PC-9 (cell line): ENCODE data around the gene TMEM255A.

Experiments
- CTCF ChIP-seq: fragments of 200-600 bp; sonication (generic); conservative IDR thresholded peaks from 2 replicates; pipeline ENCODE4 v1.6.1; 2017; ENCODE audit warnings: mixed run types, antibody characterized with exemption, mild to moderate bottlenecking, moderate library complexity
- EZH2 ChIP-seq: fragments of 200-600 bp; sonication (generic); IDR thresholded peaks from 2 replicates; pipeline ENCODE4 v1.8.0; 2017; ENCODE audit warnings: antibody characterized with exemption, low read depth

GRCh38 chrX:120332394-120332793 is 21.1 kb upstream of the TMEM255A start:
- TF ChIP-seq EZH2 = no peak
- no peak for TF ChIP-seq CTCF
